H1 (cell line): ENCODE results near the gene SPIB.

Experiments
- CBX8 ChIP-seq: fragments of 300-800, 300-1000 bp; sonication (generic); IDR thresholded peaks from 2 replicates; pipeline ENCODE4 v1.7.1; 2016; ENCODE audit warnings: low read depth, low read length, borderline replicate concordance
- EP300 ChIP-seq, 2 experiments: IDR thresholded peaks; 1 replicate in 1 of 2; 2 replicates in 1 of 2; pipeline ENCODE4 v1.6.1; 2011 to 2012; ENCODE audit warnings: low read depth in 2 of 2, low read length in 2 of 2, mild to moderate bottlenecking in 2 of 2, borderline replicate concordance in 1 of 2, inconsistent platforms in 1 of 2, moderate library complexity in 1 of 2
- EZH2 ChIP-seq: fragments of 200-600 bp; sonication (generic); IDR thresholded peaks from 2 replicates; pipeline ENCODE4 v1.7.1; 2012; ENCODE audit warnings: low read depth, mild to moderate bottlenecking, moderate library complexity, low read length, inconsistent platforms; ENCODE audit not compliant: severe bottlenecking
- KDM1A ChIP-seq: fragments of 200-600, 300-600 bp; sonication (generic); IDR thresholded peaks from 2 replicates; pipeline ENCODE4 v1.7.1; 2016; ENCODE audit warnings: mild to moderate bottlenecking, low read length, borderline replicate concordance
- MAFK ChIP-seq: IDR thresholded peaks from 2 replicates; pipeline ENCODE4 v1.6.1; 2012; ENCODE audit warnings: low read depth, mild to moderate bottlenecking, improper control_type of control experiment, low read length
- POLR2A ChIP-seq, 2 experiments: IDR thresholded peaks; 1 replicate in 1 of 2; 2 replicates in 1 of 2; pipeline ENCODE4 v1.6.1; 2011; ENCODE audit warnings: low read depth in 2 of 2, low read length in 2 of 2, mild to moderate bottlenecking in 2 of 2; ENCODE audit errors: control extremely low read depth in 1 of 2
- SAP30 ChIP-seq: fragments of 300-600 bp; sonication (generic); IDR thresholded peaks from 2 replicates; pipeline ENCODE4 v1.7.1; 2012; ENCODE audit warnings: low read length, moderate library complexity, mild to moderate bottlenecking, inconsistent platforms; ENCODE audit not compliant: insufficient read depth, insufficient replicate concordance
- SIN3A ChIP-seq, 2 experiments: IDR thresholded peaks in 1 of 2; conservative IDR thresholded peaks in 1 of 2; 2 replicates each; pipeline ENCODE4 v1.6.1; 2011 to 2012; ENCODE audit warnings: low read length in 2 of 2, improper control_type of control experiment in 1 of 2, low read depth in 1 of 2, mild to moderate bottlenecking in 1 of 2
- TAF1 ChIP-seq: IDR thresholded peaks from 2 replicates; pipeline ENCODE4 v1.6.1; 2011; ENCODE audit warnings: mild to moderate bottlenecking, low read depth, low read length
- TF ChIP-seq, protein P1 (sequence below), 3 experiments: IDR thresholded peaks; 1 replicate in 2 of 3; 2 replicates in 1 of 3; pipeline versions ENCODE4 v1.5.1 to v1.6.1; 2011; ENCODE audit warnings: low read length in 3 of 3, mild to moderate bottlenecking in 3 of 3, inconsistent platforms in 2 of 3, low read depth in 1 of 3, moderate library complexity in 1 of 3; ENCODE audit not compliant: insufficient read depth in 1 of 3; ENCODE audit errors: control extremely low read depth in 1 of 3

DNA sequence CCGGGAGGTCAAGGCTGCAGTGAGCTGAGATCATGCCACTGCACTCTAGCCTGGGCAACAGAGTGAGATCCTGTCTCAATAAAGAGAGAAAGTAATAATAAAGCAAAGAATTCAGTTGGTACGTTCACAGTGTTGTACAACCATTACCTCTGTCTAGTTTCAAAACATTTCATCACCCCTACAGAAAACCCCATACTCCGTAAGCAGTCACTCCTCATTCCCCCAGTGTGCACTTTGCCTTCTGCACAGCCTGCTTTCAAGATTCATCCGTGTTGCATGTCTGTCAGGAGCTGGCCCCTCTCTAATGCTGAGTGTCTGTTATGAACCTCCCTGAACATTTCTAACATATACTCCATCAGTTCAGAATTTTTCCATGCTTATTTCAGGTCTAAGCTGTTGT lies 25.1 kb upstream of the SPIB start:
- TF ChIP-seq, protein P1, sequence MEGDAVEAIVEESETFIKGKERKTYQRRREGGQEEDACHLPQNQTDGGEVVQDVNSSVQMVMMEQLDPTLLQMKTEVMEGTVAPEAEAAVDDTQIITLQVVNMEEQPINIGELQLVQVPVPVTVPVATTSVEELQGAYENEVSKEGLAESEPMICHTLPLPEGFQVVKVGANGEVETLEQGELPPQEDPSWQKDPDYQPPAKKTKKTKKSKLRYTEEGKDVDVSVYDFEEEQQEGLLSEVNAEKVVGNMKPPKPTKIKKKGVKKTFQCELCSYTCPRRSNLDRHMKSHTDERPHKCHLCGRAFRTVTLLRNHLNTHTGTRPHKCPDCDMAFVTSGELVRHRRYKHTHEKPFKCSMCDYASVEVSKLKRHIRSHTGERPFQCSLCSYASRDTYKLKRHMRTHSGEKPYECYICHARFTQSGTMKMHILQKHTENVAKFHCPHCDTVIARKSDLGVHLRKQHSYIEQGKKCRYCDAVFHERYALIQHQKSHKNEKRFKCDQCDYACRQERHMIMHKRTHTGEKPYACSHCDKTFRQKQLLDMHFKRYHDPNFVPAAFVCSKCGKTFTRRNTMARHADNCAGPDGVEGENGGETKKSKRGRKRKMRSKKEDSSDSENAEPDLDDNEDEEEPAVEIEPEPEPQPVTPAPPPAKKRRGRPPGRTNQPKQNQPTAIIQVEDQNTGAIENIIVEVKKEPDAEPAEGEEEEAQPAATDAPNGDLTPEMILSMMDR (IDR thresholded peaks at IDR 0.05; ENCODE audit: control extremely low read depth in 1 of 3, insufficient read depth in 1 of 3, low read depth in 1 of 3, low read length in 3 of 3), result no peak
- TF ChIP-seq MAFK (no peak), CBX8 (no peak), TAF1 (no peak), SAP30 (no peak), EZH2 (no peak), EP300 (IDR thresholded peaks at IDR 0.05; ENCODE audit: borderline replicate concordance in 1 of 2, low read depth in 2 of 2, low read length in 2 of 2) (no peak), POLR2A (IDR thresholded peaks at IDR 0.05; ENCODE audit: control extremely low read depth in 1 of 2, low read depth in 2 of 2, low read length in 2 of 2) (no peak), KDM1A (no peak), SIN3A (conservative IDR thresholded peaks at IDR 0.05 in 1 of 2, IDR thresholded peaks at IDR 0.05 in 1 of 2; ENCODE audit: low read depth in 1 of 2, low read length in 2 of 2) (no peak)
